GM23248 (cell line): ENCODE measurements around the gene NBEAL2. TPM values are rescaled to one million over a fixed set of nuclear protein-coding genes. Genes with fewer than 3 reads are reported as not detected.

Experiments used
- DNase-seq: peaks from one replicate; pipeline ENCODE4 v3.0.0-alpha.2; 2015
- H2AFZ ChIP-seq: fragments of 200-600 bp; sonication (generic); 2 replicates; pipeline ENCODE4 v1.6.1; 2016; ENCODE audit warnings: antibody characterized with exemption
- H3F3A ChIP-seq: fragments of 200-600 bp; sonication (generic); 2 replicates; pipeline ENCODE4 v1.6.1; 2016; ENCODE audit warnings: mild to moderate bottlenecking, antibody characterized with exemption, mixed run types; ENCODE audit not compliant: insufficient read depth
- H3K27ac ChIP-seq: fragments of 200-600 bp; sonication (generic); 2 replicates; pipeline ENCODE4 v1.5.1; 2016; ENCODE audit warnings: mild to moderate bottlenecking
- H3K27me3 ChIP-seq: fragments of 200-600 bp; sonication (generic); replicated peaks from 2 replicates; pipeline ENCODE4 v1.6.1; 2016; ENCODE audit warnings: mild to moderate bottlenecking; ENCODE audit not compliant: insufficient read depth
- H3K36me3 ChIP-seq: fragments of 200-600 bp; sonication (generic); 2 replicates; pipeline ENCODE4 v1.6.1; 2016; ENCODE audit warnings: low read depth, mild to moderate bottlenecking
- H3K4me1 ChIP-seq: fragments of 200-600 bp; sonication (generic); 2 replicates; pipeline ENCODE4 v1.6.1; 2016; ENCODE audit warnings: mild to moderate bottlenecking; ENCODE audit not compliant: insufficient read depth
- H3K4me2 ChIP-seq: fragments of 200-600 bp; sonication (generic); one replicate; pipeline ENCODE4 v1.6.1; 2016; ENCODE audit warnings: mild to moderate bottlenecking; ENCODE audit not compliant: unreplicated experiment
- H3K4me3 ChIP-seq: fragments of 200-600 bp; sonication (generic); 2 replicates; pipeline ENCODE4 v1.5.1; 2016; ENCODE audit warnings: mild to moderate bottlenecking
- H3K79me2 ChIP-seq: fragments of 200-600 bp; sonication (generic); 2 replicates; pipeline ENCODE4 v1.6.1; 2016; ENCODE audit warnings: mild to moderate bottlenecking; ENCODE audit not compliant: insufficient read depth
- H3K9ac ChIP-seq: fragments of 200-600 bp; sonication (generic); 2 replicates; pipeline ENCODE4 v1.6.1; 2016; ENCODE audit warnings: mild to moderate bottlenecking
- H3K9me2 ChIP-seq: fragments of 200-600 bp; sonication (generic); 2 replicates; pipeline ENCODE4 v1.6.1; 2016; ENCODE audit warnings: mixed run types, mild to moderate bottlenecking, moderate library complexity; ENCODE audit not compliant: insufficient read depth
- H3K9me3 ChIP-seq: fragments of 200-600 bp; sonication (generic); one replicate; pipeline ENCODE4 v1.6.1; 2017; ENCODE audit warnings: low read depth
- H4K20me1 ChIP-seq: fragments of 200-600 bp; sonication (generic); 2 replicates; pipeline ENCODE4 v1.6.0; 2016; ENCODE audit not compliant: insufficient read depth
- EZH2 ChIP-seq: fragments of 200-600 bp; sonication (generic); IDR thresholded peaks from 2 replicates; pipeline ENCODE4 v1.6.1; 2018; ENCODE audit warnings: antibody characterized with exemption, mild to moderate bottlenecking; ENCODE audit not compliant: insufficient read depth, poor library complexity, severe bottlenecking
- EZH2phosphoT487 ChIP-seq: fragments of 200-600 bp; sonication (generic); IDR thresholded peaks from 2 replicates; pipeline ENCODE4 v1.6.1; 2018; ENCODE audit warnings: antibody characterized with exemption, moderate library complexity, mild to moderate bottlenecking, low read depth; ENCODE audit not compliant: insufficient read depth
- WGBS, 2 experiments: methylation state at CpG; one replicate each; pipeline ENCODE4 v1.1.6; 2015 to 2017; ENCODE audit warnings: low lambda C conversion rate in 2 of 2, low coverage in 1 of 2; ENCODE audit errors: missing lambda C conversion rate in 2 of 2; 5-methylcytosine and 5-hydroxymethylcytosine counted together
- in situ Hi-C: fragments of 300-500 bp; cut with MboI; formaldehyde crosslinking; loops from 2 replicates; pipeline ENCODE4 v1.15.0; 2020
- polyA plus RNA-seq: library from polyadenylated mRNA; unstranded; fragments of >200 nt; fragmentation: Nextera tagmentation; extraction: Ambion mirVana; gene quantifications from 2 replicates; pipeline ENCODE4 v1.2.1, GENCODE V29; 2016
- total RNA-seq: library from RNA; depleted of rRNA; stranded (reverse); fragments of >200 nt; shearing (Covaris generic); gene quantifications from 2 replicates; pipeline ENCODE4 v1.2.3, GENCODE V29; 2014

The NBEAL2 gene
- total and polyA plus RNA-seq, 2 experiments from 2014 or later = 0.94 to 2.8 TPM

DNA sequence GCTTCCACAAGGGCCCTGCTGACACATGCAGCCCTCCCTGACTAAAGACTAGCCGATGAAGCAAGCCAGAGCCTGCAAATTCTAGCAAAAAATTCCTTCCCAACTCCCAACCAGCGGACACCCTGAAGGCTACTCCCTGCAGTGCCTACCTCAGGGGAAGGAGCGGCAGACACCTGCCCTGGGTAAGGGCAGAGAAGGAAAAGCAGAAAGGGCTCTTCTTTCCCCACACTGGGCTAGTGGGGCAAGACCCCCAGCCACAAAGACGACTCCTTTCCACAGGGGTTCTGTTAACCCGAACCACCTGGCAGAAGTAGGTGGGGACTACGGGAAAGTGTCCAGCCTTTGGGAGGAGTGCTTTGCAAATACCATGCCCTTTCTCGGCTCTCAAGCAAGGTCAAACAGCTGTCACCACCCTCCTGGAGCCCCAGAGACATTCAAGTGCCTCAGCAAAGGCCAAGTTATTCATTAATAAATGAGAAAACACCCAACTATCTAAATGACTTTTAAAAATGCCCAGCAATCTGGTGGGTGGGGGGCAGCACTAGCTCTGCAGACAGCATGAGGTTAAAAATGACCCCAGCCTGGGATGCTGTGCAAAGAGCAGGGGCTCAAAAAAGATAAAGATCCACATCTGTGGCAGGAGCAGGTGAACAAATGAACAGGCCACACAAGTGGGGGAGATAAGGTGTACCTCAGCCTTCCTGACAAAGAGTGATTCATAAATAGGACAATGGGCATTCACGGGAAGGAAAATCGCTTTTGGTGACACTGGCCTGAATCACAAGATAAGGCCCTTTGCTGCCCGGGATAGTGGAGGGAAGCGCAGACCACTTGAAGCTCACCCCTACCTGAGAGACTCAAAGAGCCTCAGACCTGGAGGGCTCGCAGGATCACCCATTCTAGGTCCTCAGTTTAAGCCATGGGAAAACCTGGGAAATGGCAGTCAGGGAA lies 36.0 kb upstream of the NBEAL2 start:
- H3K9me2 ChIP-seq = no peaks in the 10 kb centered on the region
- 68 to 80% methylated on average over 12 of the region's 12 CpGs for WGBS, 2 experiments
- peaks cover 98% of the 10 kb centered on the region for H3K79me2 ChIP-seq
- H3K4me2 ChIP-seq = no peak overlapping the region
- no peak overlapping the region for H3K27ac ChIP-seq
- H3F3A ChIP-seq = no peaks in the 10 kb centered on the region
- TF ChIP-seq EZH2 (no peak), EZH2phosphoT487 (no peak)
- H2AFZ ChIP-seq = no peak overlapping the region
- in situ Hi-C loops = no loop called here
- H3K36me3 ChIP-seq = no peaks in the 10 kb centered on the region
- H3K4me3 ChIP-seq = no peak overlapping the region
- H3K27me3 ChIP-seq = no peaks in the 10 kb centered on the region
- DNase-seq = no peak
- no peak overlapping the region for H3K9ac ChIP-seq
- no peaks in the 10 kb centered on the region for H3K9me3 ChIP-seq
- peaks cover 13% of the 10 kb centered on the region for H3K4me1 ChIP-seq
- H4K20me1 ChIP-seq = no peaks in the 10 kb centered on the region; the same call in 1 of the 2 replicates

DNA sequence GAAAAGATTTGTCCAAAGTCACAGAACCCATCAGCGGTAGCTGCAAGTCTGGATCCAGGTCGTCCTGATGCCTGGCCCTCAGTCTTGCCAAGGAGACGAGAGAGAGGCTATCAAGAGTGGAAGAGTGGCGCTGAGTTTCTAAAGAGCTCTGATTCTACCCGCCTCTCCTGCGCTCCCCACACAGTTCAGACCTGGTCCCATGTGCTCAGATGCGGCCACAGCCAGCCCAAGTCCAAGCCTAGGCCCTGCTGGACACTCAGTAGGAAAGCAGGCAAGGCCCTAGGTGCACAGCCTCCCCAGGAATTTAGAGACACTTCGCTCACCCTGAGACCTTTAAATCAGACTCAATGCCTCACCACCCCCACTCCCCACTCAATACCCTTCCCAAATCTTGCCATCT lies 35.3 kb upstream of the NBEAL2 start:
- peaks cover 98% of the 10 kb centered on the region for H3K79me2 ChIP-seq
- no peaks in the 10 kb centered on the region for H3K9me2 ChIP-seq
- H3K9ac ChIP-seq = no peak overlapping the region
- no peaks in the 10 kb centered on the region for H3K36me3 ChIP-seq
- no peaks in the 10 kb centered on the region for H3K27me3 ChIP-seq
- peaks cover 13% of the 10 kb centered on the region for H3K4me1 ChIP-seq
- no peak overlapping the region for H2AFZ ChIP-seq
- no peaks in the 10 kb centered on the region for H3F3A ChIP-seq
- H3K27ac ChIP-seq = no peak overlapping the region
- H3K4me2 ChIP-seq = no peak overlapping the region
- H3K4me3 ChIP-seq = no peak overlapping the region
- no peaks in the 10 kb centered on the region for H3K9me3 ChIP-seq
- WGBS, 2 experiments = 87 to 88% methylated on average over 8 of the region's 8 CpGs
- in situ Hi-C loops = no loop called here
- no peak for DNase-seq
- TF ChIP-seq EZH2 (no peak), EZH2phosphoT487 (no peak)
- no peaks in the 10 kb centered on the region; the same call in 1 of the 2 replicates for H4K20me1 ChIP-seq

DNA sequence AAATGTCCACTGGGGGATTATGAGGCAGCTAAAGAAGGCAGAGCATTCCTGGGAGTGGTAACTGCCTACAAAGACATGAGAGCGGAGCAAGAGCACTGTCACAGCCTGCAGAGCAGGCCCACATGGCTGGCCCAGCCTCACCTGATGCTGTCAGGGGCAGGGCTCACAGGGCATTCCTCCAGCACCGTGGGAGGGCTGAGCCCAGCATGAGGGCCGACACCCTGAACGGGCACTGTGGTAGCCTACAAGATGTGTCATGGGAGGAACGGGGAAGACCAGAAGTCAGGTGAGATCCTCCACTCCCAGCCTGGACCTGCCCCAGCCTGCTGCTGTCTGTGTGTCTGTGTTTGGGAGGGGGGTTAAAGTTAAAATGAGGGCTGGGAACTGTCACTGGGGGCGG lies 33.0 kb upstream of the NBEAL2 start:
- no peak for TF ChIP-seq EZH2phosphoT487
- no peak for TF ChIP-seq EZH2
- Histone ChIP-seq H3K9me3 (no peaks in the 10 kb centered on the region), H3K4me3 (no peak overlapping the region), H4K20me1 (peaks cover 9% of the 10 kb centered on the region; the same call in 1 of the 2 replicates), H3K27me3 (no peaks in the 10 kb centered on the region), H3K9me2 (no peaks in the 10 kb centered on the region), H3K4me1 (peaks cover 13% of the 10 kb centered on the region), H3K9ac (no peak overlapping the region), H3K27ac (no peak overlapping the region), H3K4me2 (no peak overlapping the region), H3K79me2 (peaks cover 100% of the 10 kb centered on the region), H3F3A (no peaks in the 10 kb centered on the region), H2AFZ (no peak overlapping the region), H3K36me3 (no peaks in the 10 kb centered on the region)
- WGBS, 2 experiments = 79 to 80% methylated on average over 6 of the region's 6 CpGs
- no peak for DNase-seq
- in situ Hi-C loops = no loop called here

DNA sequence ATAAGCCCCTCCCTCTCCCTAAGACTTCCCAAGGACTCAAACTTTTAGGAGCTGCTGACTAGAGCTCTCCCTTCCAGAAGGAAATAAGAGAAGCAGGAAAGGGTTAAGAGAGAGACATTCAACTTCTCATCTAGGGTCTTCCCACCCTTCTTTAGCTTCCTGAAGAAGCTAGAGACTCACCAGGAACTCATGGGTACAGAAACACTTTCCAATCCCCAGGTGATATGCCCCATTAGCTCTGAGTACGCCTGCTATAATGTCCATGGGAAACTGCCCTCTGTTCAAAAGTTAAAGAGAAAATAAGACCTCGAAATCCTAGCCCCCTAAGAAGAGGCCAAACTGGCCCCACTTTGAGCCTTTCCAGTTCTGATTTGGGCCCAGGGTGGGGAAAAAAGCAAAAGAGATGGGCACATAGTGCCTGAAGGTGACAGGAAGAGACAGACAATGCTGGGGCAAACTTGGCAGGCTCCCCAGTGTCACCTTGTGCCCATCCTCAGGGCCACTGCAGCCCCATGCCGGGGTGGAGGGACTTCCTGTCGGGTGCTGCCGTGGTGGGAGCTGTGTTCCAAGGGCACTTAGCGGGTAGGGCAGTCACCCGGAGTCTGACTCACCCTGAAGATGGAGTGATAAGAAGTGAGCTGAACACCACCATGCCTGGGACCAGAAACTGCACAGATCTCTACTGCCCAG lies 32.5 kb upstream of the NBEAL2 start:
- Histone ChIP-seq H3K9ac (no peak overlapping the region), H3K79me2 (peaks cover 99% of the 10 kb centered on the region), H2AFZ (no peak overlapping the region), H3K36me3 (no peaks in the 10 kb centered on the region), H3K27ac (no peak overlapping the region), H3K4me3 (no peak overlapping the region), H3K4me1 (peaks cover 13% of the 10 kb centered on the region), H3K9me3 (no peaks in the 10 kb centered on the region), H4K20me1 (peaks cover 10% of the 10 kb centered on the region; the same call in 1 of the 2 replicates), H3K4me2 (no peak overlapping the region), H3K27me3 (no peaks in the 10 kb centered on the region), H3F3A (no peaks in the 10 kb centered on the region), H3K9me2 (no peaks in the 10 kb centered on the region)
- TF ChIP-seq EZH2 = no peak
- TF ChIP-seq EZH2phosphoT487 = no peak
- WGBS, 2 experiments = 51 to 58% methylated on average over 7 of the region's 7 CpGs
- in situ Hi-C loops = no loop called here
- DNase-seq = peak; percentile 73
